Measurements from ENCODE around the gene SYT8.

The SYT8 gene

GRCh38 chr11:1831338-1832210 lies 3.2 kb upstream of the SYT8 start:
- no peak for DNase-seq (ENCODE audit: low spot score)
- in situ Hi-C loops (cut with MboI; ENCODE audit: low sequenced_read_pairs, unreplicated experiment) = no loop called here
- no peak for TF ChIP-seq CTCF (IDR thresholded peaks at IDR 0.05; ENCODE audit: borderline replicate concordance, control extremely low read depth, extremely low read depth, insufficient read depth, missing control alignments)

- DNase-seq (ENCODE audit: low spot score) = peak; percentile 91
- peak; percentile 71 for TF ChIP-seq CTCF (IDR thresholded peaks at IDR 0.05; ENCODE audit: borderline replicate concordance, control extremely low read depth, extremely low read depth, insufficient read depth, missing control alignments)
- in situ Hi-C loops (cut with MboI; ENCODE audit: low sequenced_read_pairs, unreplicated experiment) = no loop called here
Observed at GRCh38 chr11:1832211-1832919, 2.4 kb upstream of the SYT8 start.

- DNase-seq (ENCODE audit: low spot score) = no peak
- no peak for TF ChIP-seq CTCF (IDR thresholded peaks at IDR 0.05; ENCODE audit: borderline replicate concordance, control extremely low read depth, extremely low read depth, insufficient read depth, missing control alignments)
- in situ Hi-C loops (cut with MboI; ENCODE audit: low sequenced_read_pairs, unreplicated experiment) = no loop called here
Observed at GRCh38 chr11:1832920-1833295, 1.9 kb upstream of the SYT8 start.

GRCh38 chr11:1834062-1834610 lies 654 bp upstream of the SYT8 start:
- no peak for TF ChIP-seq CTCF (IDR thresholded peaks at IDR 0.05; ENCODE audit: borderline replicate concordance, control extremely low read depth, extremely low read depth, insufficient read depth, missing control alignments)
- in situ Hi-C loops (cut with MboI; ENCODE audit: low sequenced_read_pairs, unreplicated experiment) = no loop called here
- DNase-seq (ENCODE audit: low spot score) = no peak

- DNase-seq (ENCODE audit: low spot score) = no peak
- in situ Hi-C loops (cut with MboI; ENCODE audit: low sequenced_read_pairs, unreplicated experiment) = no loop called here
- no peak for TF ChIP-seq CTCF (IDR thresholded peaks at IDR 0.05; ENCODE audit: borderline replicate concordance, control extremely low read depth, extremely low read depth, insufficient read depth, missing control alignments)
Observed at GRCh38 chr11:1835671-1836010, 851 bp downstream of the SYT8 start.

GRCh38 chr11:1836011-1836945 lies 1.5 kb downstream of the SYT8 start:
- in situ Hi-C loops (cut with MboI; ENCODE audit: low sequenced_read_pairs, unreplicated experiment) = no loop called here
- TF ChIP-seq CTCF (IDR thresholded peaks at IDR 0.05; ENCODE audit: borderline replicate concordance, control extremely low read depth, extremely low read depth, insufficient read depth, missing control alignments) = no peak
- DNase-seq (ENCODE audit: low spot score) = no peak

All from GM13976 (cell line).